HEK293 (cell line): ENCODE measurements around the gene BRD8.

ENCODE experiments used
- HOXA7 ChIP-seq: sonication (generic); formaldehyde crosslinking; IDR thresholded peaks from 2 replicates; pipeline ENCODE4 v1.8.1; 2022; ENCODE audit warnings: missing genetic modification reagents, borderline replicate concordance
- SP2 ChIP-seq: fragments of 450-650 bp; formaldehyde crosslinking; IDR thresholded peaks from 2 replicates; pipeline ENCODE4 v1.5.1; 2016; ENCODE audit warnings: missing biosample characterization, missing genetic modification characterization
- ZFP3 ChIP-seq: fragments of 450-650 bp; formaldehyde crosslinking; IDR thresholded peaks from 2 replicates; pipeline ENCODE4 v1.5.1; 2016; ENCODE audit warnings: low read depth, missing biosample characterization, missing genetic modification characterization
- ZNF354C ChIP-seq: fragments of 450-650 bp; formaldehyde crosslinking; IDR thresholded peaks from 2 replicates; pipeline ENCODE4 v1.5.1; 2016; ENCODE audit warnings: missing biosample characterization, missing genetic modification characterization, low read depth, borderline replicate concordance
- ZNF670 ChIP-seq: fragments of 450-650 bp; formaldehyde crosslinking; IDR thresholded peaks from 2 replicates; pipeline ENCODE4 v1.5.1; 2016; ENCODE audit warnings: missing biosample characterization, missing genetic modification characterization, low read depth
- ZNF707 ChIP-seq: fragments of 450-650 bp; formaldehyde crosslinking; IDR thresholded peaks from 2 replicates; pipeline ENCODE4 v1.5.1; 2016; ENCODE audit warnings: missing biosample characterization, missing genetic modification characterization
- TF ChIP-seq, protein P1 (sequence below): fragments of 450-650 bp; formaldehyde crosslinking; IDR thresholded peaks from 2 replicates; pipeline ENCODE4 v1.5.1; 2016; ENCODE audit warnings: missing biosample characterization, missing genetic modification characterization, low read depth
- TF ChIP-seq, protein P2 (sequence below): sonication (generic); formaldehyde crosslinking; IDR thresholded peaks from 2 replicates; pipeline ENCODE4 v1.8.1; 2022; ENCODE audit warnings: mild to moderate bottlenecking, moderate library complexity, missing genetic modification reagents
- TF ChIP-seq, protein P3 (sequence below): fragments of 450-650 bp; formaldehyde crosslinking; IDR thresholded peaks from 2 replicates; pipeline ENCODE4 v1.5.1; 2016; ENCODE audit warnings: missing biosample characterization, missing genetic modification characterization

DNA sequence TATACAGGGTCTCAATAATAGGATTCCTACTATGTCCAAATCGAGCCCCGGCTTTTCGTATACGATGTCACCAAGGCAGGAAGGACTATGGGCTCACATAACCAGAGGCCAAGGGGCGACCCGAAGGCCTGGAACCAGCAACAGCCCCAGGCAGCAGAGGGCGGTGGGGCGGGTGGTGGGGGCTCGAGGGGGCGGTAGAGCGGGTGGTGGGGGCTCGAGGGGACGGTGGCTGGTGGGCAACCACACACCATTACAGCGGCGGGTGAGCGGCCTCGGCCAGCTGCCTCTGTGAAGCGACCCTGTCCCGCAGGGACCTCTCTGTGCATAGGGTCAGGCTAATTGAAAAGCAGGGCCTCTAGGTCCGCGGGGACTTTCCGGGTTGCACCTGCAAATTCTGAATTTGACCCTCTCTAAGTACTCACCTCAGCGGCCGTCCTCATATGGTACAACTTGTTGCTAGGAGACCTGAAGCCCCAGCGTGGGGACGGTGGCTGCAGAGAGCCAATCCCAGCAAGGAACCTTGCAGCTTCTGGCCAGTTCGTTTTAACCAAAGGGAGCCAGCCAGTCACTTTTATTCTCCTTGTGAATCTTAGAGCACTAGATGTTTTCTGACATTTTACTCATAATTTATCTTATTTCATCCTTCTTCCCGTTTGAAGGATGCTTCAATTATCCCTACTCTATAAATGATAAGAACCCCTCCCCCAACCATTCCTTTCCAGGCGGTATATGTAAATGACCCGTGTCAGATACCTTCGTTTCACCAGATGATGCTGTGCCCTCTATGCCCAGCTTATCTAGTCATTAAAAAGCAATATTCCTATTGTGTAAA, 39.3 kb downstream of the BRD8 start, which contains the start of gene NME5:
- TF ChIP-seq, protein P1, sequence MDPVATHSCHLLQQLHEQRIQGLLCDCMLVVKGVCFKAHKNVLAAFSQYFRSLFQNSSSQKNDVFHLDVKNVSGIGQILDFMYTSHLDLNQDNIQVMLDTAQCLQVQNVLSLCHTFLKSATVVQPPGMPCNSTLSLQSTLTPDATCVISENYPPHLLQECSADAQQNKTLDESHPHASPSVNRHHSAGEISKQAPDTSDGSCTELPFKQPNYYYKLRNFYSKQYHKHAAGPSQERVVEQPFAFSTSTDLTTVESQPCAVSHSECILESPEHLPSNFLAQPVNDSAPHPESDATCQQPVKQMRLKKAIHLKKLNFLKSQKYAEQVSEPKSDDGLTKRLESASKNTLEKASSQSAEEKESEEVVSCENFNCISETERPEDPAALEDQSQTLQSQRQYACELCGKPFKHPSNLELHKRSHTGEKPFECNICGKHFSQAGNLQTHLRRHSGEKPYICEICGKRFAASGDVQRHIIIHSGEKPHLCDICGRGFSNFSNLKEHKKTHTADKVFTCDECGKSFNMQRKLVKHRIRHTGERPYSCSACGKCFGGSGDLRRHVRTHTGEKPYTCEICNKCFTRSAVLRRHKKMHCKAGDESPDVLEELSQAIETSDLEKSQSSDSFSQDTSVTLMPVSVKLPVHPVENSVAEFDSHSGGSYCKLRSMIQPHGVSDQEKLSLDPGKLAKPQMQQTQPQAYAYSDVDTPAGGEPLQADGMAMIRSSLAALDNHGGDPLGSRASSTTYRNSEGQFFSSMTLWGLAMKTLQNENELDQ: no peak
- TF ChIP-seq HOXA7 (CRISPR knock-in tag): no peak
- no peak for TF ChIP-seq ZNF354C (tag by site-specific recombination)
- 0 out of 2 replicates have a peak, but pooled peaks have one; percentile 14 for TF ChIP-seq SP2 (tag by site-specific recombination)
- TF ChIP-seq, protein P2, sequence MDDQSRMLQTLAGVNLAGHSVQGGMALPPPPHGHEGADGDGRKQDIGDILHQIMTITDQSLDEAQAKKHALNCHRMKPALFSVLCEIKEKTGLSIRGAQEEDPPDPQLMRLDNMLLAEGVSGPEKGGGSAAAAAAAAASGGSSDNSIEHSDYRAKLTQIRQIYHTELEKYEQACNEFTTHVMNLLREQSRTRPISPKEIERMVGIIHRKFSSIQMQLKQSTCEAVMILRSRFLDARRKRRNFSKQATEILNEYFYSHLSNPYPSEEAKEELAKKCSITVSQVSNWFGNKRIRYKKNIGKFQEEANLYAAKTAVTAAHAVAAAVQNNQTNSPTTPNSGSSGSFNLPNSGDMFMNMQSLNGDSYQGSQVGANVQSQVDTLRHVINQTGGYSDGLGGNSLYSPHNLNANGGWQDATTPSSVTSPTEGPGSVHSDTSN (CRISPR knock-in tag): no peak
- no peak for TF ChIP-seq ZFP3 (tag by site-specific recombination)
- TF ChIP-seq, protein P3, sequence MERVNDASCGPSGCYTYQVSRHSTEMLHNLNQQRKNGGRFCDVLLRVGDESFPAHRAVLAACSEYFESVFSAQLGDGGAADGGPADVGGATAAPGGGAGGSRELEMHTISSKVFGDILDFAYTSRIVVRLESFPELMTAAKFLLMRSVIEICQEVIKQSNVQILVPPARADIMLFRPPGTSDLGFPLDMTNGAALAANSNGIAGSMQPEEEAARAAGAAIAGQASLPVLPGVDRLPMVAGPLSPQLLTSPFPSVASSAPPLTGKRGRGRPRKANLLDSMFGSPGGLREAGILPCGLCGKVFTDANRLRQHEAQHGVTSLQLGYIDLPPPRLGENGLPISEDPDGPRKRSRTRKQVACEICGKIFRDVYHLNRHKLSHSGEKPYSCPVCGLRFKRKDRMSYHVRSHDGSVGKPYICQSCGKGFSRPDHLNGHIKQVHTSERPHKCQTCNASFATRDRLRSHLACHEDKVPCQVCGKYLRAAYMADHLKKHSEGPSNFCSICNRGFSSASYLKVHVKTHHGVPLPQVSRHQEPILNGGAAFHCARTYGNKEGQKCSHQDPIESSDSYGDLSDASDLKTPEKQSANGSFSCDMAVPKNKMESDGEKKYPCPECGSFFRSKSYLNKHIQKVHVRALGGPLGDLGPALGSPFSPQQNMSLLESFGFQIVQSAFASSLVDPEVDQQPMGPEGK (tag by site-specific recombination): no peak
- no peak for TF ChIP-seq ZNF707
- no peak for TF ChIP-seq ZNF670 (tag by site-specific recombination)
